RWPE1 (cell line): ENCODE data around the gene MORC2.
A peak's percentile ranks its signal among the peaks of the same experiment; 100 is the strongest.

ENCODE experiments used
- CTCF ChIA-PET: fragments of 350-600 bp; sonication (Branson Sonifier 250); formaldehyde crosslinking; extraction: SDS; loops from one replicate; lab custom pipeline; 2021; lab: Yijun Ruan, JAX
- POLR2A ChIA-PET: fragments of 400-600 bp; formaldehyde crosslinking; extraction: SDS; loops from one replicate; lab custom pipeline; 2020; ENCODE audit warnings: antibody characterized with exemption; ENCODE audit not compliant: low non-redundant PET; lab: Yijun Ruan, JAX
- DNase-seq: peaks from one replicate; pipeline ENCODE4 v3.0.0; 2012; ENCODE audit warnings: low spot score
- H3K27ac ChIP-seq: fragments of 450-650 bp; 2 replicates; pipeline ENCODE4 v1.5.1; 2017
- CTCF ChIP-seq: fragments of 450-650 bp; conservative IDR thresholded peaks from 2 replicates; pipeline ENCODE4 v1.5.1; 2017; ENCODE audit warnings: low read depth, mild to moderate bottlenecking

MORC2 gene

GRCh38 chr22:30979932-30980331, 11.4 kb upstream of the MORC2 start:
- no peak for DNase-seq
- CTCF ChIA-PET: no interaction called here
- H3K27ac ChIP-seq: no peak overlapping the region
- POLR2A ChIA-PET: no interaction called here
- TF ChIP-seq CTCF: no peak

- no peak for TF ChIP-seq CTCF
- CTCF ChIA-PET: no interaction called here
- POLR2A ChIA-PET: no interaction called here
- no peak overlapping the region for H3K27ac ChIP-seq
- DNase-seq: no peak
Observed at GRCh38 chr22:30978304-30978962, 9.9 kb upstream of the MORC2 start.

- no peak for TF ChIP-seq CTCF
- no peak overlapping the region for H3K27ac ChIP-seq
- ChIA-PET CTCF (interaction anchor here (0.7 kb wide), 1 partner anchor 114 kb away, joined by 5 read pairs; no protein-coding TSS in a partner anchor), POLR2A (interaction anchor here (1.0 kb wide), 1 partner anchor 112 kb away, joined by 3 read pairs; no protein-coding TSS in a partner anchor)
- no peak for DNase-seq
Observed at GRCh38 chr22:30970356-30970746, 1.8 kb upstream of the MORC2 start.

- CTCF ChIA-PET: interaction anchor here (0.7 to 1.2 kb wide), 3 partner anchors 113 to 116 kb away, joined by 4 to 5 read pairs (median 4); no protein-coding TSS in a partner anchor
- H3K27ac ChIP-seq: peak overlapping the region; percentile 95
- TF ChIP-seq CTCF: no peak
- peak; percentile 16 for DNase-seq
- POLR2A ChIA-PET: interaction anchor here (0.5 to 1.0 kb wide), 2 partner anchors 113 to 204 kb away, joined by 3 read pairs; no protein-coding TSS in a partner anchor
Observed at GRCh38 chr22:30969532-30970355, 1.2 kb upstream of the MORC2 start.

GRCh38 chr22:30968924-30969531, 454 bp upstream of the MORC2 start, which contains the start of gene TUG1:
TUG1 (plus strand) TSS chr22:30969265.
- CTCF ChIA-PET: interaction anchor here (0.8 to 1.2 kb wide), 2 partner anchors 114 to 116 kb away, joined by 4 read pairs; no protein-coding TSS in a partner anchor
- TF ChIP-seq CTCF: no peak
- DNase-seq: peak; percentile 99
- H3K27ac ChIP-seq: peak within 1 kb of the TSS; percentile 95
- POLR2A ChIA-PET: interaction anchor here (0.6 kb wide), 1 partner anchor 693 kb away, joined by 3 read pairs; the partner anchor contains the start of gene PISD

GRCh38 chr22:30964858-30965257, 3.7 kb downstream of the MORC2 start:
- POLR2A ChIA-PET: no interaction called here

More at GRCh38 chr22:30964858-30965257, 3.7 kb downstream of the MORC2 start:
- no peak for DNase-seq
- no peak for TF ChIP-seq CTCF
- H3K27ac ChIP-seq: no peak overlapping the region
- CTCF ChIA-PET: interaction anchor here (0.7 kb wide), 1 partner anchor 142 kb away, joined by 3 read pairs; the partner anchor contains the start of gene SELENOM
